GM11168 (cell line): ENCODE data around the gene GATAD2B.

ENCODE experiments used
- in situ Hi-C: fragments of 300-500 bp; cut with MboI; formaldehyde crosslinking; loops from one replicate; pipeline ENCODE4 v1.12.0; 2022; ENCODE audit warnings: low sequenced_read_pairs; ENCODE audit not compliant: unreplicated experiment

GATAD2B gene

DNA sequence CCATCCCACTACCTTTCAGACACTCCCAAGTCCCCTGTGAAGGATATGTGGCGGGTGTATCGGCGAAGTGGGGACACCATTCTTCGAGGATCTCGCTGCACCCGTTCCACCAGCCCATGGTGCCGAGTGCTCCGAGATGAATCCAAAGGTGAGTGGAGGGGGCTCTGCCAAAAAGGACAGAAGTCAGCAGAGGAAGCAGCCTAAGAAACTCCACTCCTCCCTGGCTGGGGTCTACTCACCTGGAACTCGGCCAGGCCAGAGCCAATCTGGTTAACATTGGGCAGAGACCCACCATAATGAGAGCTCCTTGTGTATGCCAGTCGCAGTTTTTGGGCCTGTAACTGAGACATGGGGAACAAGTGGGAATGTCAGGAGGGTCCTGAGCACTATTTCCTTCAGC lies 32.1 kb upstream of the GATAD2B start:
- in situ Hi-C loops = no loop called here

DNA sequence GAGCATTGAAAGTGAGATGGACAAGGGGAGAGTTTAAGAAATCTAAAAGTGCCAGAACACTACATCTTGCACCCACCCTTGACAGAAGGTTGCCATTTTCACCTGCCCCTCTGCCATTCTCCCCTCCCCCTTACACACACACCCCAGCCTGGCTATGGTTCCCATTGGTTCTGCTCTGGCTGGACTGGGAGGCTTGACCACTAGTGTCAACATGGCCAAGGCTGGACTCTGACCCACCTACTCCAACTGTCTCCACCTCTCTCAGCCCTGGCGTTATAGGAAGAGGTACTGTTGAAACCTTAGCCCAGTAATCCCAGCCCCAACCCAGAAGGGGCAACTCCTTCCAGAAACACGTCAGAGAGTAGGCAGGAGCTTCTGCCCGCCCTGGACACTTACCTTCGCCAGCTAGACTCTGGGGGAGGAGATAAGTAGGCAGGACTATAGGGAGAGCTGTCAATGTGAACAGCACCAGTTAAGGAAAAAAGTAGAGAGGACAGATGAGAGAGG lies 31.1 kb upstream of the GATAD2B start:
- in situ Hi-C loops = no loop called here

DNA sequence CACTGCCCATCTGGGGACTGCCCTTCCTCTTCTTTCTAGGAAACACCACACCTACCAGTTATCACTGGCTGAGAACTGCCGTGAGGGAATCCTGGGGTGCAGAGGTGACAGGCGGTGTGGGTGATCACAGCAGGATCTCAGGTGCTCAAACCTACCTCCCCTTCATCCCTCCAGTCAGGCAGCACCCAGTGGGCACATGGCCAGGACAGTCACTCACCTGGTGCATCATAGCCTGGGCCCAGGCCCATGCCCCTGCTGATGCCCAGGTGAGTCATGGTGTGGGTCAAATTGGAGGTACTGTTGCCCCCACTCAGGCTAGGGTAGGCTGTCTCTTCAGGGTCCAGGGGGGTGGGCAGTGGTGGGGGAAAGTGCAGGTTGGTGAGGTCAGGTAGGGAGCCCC lies 29.0 kb upstream of the GATAD2B start:
- in situ Hi-C loops = no loop called here

- in situ Hi-C loops = no loop called here
Measured at GRCh38 chr1:153951183-153951582, 28.4 kb upstream of the GATAD2B start.

- in situ Hi-C loops = no loop called here
Measured at GRCh38 chr1:153946622-153947241, 24.0 kb upstream of the GATAD2B start, which contains the start of gene DENND4B. Gene DENND4B, minus strand, starts transcription at chr1:153946718. Its CDS starts 2,344 bp downstream, at chr1:153944374.

- in situ Hi-C loops = no loop called here
Measured at GRCh38 chr1:153945795-153946621, 23.2 kb upstream of the GATAD2B start.

- in situ Hi-C loops = no loop called here
Measured at GRCh38 chr1:153945131-153945794, 22.5 kb upstream of the GATAD2B start.

DNA sequence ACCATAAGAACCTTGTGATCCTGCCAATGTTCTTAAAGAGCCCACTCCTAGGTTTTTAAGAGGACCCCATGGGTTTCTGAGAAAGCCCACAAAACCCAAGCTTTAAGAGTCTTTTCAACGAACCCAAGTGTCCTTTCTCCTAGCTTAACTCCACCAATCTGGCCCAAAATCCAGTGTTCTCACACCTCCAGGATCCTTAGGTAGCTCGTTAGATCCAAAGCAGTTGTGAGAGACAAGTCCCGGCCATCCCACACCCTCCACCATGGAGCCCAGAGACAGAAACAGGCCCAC lies 22.0 kb upstream of the GATAD2B start:
- in situ Hi-C loops = no loop called here

GRCh38 chr1:153944005-153944826 lies 21.4 kb upstream of the GATAD2B start:
- in situ Hi-C loops = no loop called here

DNA sequence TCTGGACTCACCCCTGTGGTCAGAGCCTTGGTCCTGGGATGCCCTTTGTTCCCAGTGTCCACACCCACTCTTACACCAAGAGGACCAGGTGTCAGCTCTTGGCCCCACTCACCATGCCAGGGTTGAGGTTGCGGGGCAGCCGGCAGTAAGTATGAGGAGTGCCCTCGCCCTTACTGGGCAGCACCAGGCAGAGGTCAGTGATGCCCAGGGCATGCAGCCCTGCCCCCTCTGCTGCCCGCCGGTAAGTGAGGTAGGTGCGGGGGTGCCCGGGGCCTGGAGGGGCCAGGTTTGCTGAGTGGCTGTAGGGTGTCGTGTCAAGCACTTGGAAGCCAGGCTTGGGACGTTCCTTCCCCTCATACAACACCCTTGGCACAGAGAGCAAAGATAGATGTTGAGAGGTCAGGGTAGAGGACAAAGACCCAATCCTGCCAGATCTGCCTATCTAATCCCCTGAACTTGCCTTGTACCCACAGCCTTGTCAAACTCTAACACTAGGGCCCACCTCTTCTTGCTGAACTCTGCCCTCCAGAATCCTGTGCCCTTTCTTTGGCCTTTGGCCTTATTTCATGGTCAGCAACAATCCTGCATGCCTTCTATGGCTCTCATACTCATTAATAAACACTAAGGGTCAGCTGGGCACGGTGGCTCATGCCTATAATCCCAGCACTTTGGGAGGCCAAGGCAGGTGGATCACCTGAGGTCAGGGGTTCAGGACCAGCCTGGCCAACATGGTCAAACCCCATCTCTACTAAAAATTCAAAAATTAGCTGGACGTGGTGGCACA lies 20.2 kb upstream of the GATAD2B start:
- in situ Hi-C loops = no loop called here

GRCh38 chr1:153941826-153942725 lies 19.3 kb upstream of the GATAD2B start:
- in situ Hi-C loops = no loop called here

GRCh38 chr1:153940756-153941155 lies 18.0 kb upstream of the GATAD2B start:
- in situ Hi-C loops = no loop called here

GRCh38 chr1:153939476-153939875 lies 16.7 kb upstream of the GATAD2B start:
- in situ Hi-C loops = no loop called here

GRCh38 chr1:153938996-153939395 lies 16.2 kb upstream of the GATAD2B start:
- in situ Hi-C loops = no loop called here

GRCh38 chr1:153937331-153937730 lies 14.6 kb upstream of the GATAD2B start:
- in situ Hi-C loops = no loop called here

GRCh38 chr1:153936011-153936802 lies 13.4 kb upstream of the GATAD2B start:
- in situ Hi-C loops = no loop called here

GRCh38 chr1:153934746-153935145 lies 12.0 kb upstream of the GATAD2B start:
- in situ Hi-C loops = no loop called here

- in situ Hi-C loops = no loop called here
Measured at GRCh38 chr1:153933955-153934354, 11.2 kb upstream of the GATAD2B start.
